HEK293T (cell line): ENCODE measurements around the gene MECR.

Experiments
- BHLHE40 ChIP-seq: fragments of 450-650 bp; IDR thresholded peaks from 2 replicates; pipeline ENCODE4 v1.6.1; 2016; ENCODE audit warnings: mild to moderate bottlenecking, moderate library complexity, borderline replicate concordance
- FOXK2 ChIP-seq: fragments of 450-650 bp; IDR thresholded peaks from 2 replicates; pipeline ENCODE4 v1.6.1; 2016; ENCODE audit warnings: mild to moderate bottlenecking
- FOXM1 ChIP-seq: fragments of 450-650 bp; IDR thresholded peaks from 2 replicates; pipeline ENCODE4 v1.6.1; 2017; ENCODE audit warnings: mild to moderate bottlenecking, borderline replicate concordance
- HDGF ChIP-seq: fragments of 450-650 bp; IDR thresholded peaks from 2 replicates; pipeline ENCODE4 v1.6.1; 2017; ENCODE audit warnings: antibody characterized with exemption, borderline replicate concordance
- L3MBTL2 ChIP-seq: fragments of 450-650 bp; conservative IDR thresholded peaks from 2 replicates; pipeline ENCODE4 v1.6.1; 2016; ENCODE audit warnings: mild to moderate bottlenecking
- LEF1 ChIP-seq: fragments of 450-650 bp; IDR thresholded peaks from 2 replicates; pipeline ENCODE4 v1.6.1; 2017; ENCODE audit warnings: mild to moderate bottlenecking, borderline replicate concordance
- SP1 ChIP-seq: fragments of 450-650 bp; IDR thresholded peaks from 2 replicates; pipeline ENCODE4 v1.6.1; 2017
- TARDBP ChIP-seq: fragments of 450-650 bp; IDR thresholded peaks from 2 replicates; pipeline ENCODE4 v1.6.1; 2016

DNA sequence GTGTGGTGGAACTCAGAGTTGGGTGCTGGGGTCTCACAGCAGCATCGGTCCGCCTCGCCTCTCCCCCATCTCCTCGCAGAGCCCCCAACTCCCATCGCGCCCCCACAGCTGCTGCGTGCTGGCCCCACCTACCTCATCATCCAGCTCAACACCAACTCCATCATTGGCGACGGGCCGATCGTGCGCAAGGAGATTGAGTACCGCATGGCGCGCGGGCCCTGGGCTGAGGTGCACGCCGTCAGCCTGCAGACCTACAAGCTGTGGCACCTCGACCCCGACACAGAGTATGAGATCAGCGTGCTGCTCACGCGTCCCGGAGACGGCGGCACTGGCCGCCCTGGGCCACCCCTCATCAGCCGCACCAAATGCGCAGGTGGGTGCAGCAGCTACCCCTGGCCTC, 29.8 kb upstream of the MECR start:
- TF ChIP-seq TARDBP (no peak), LEF1 (no peak), BHLHE40 (no peak), FOXM1 (no peak), HDGF (no peak), SP1 (no peak), L3MBTL2 (no peak), FOXK2 (no peak)
